ENCODE data around the gene USP19.

Gene USP19, protein sequence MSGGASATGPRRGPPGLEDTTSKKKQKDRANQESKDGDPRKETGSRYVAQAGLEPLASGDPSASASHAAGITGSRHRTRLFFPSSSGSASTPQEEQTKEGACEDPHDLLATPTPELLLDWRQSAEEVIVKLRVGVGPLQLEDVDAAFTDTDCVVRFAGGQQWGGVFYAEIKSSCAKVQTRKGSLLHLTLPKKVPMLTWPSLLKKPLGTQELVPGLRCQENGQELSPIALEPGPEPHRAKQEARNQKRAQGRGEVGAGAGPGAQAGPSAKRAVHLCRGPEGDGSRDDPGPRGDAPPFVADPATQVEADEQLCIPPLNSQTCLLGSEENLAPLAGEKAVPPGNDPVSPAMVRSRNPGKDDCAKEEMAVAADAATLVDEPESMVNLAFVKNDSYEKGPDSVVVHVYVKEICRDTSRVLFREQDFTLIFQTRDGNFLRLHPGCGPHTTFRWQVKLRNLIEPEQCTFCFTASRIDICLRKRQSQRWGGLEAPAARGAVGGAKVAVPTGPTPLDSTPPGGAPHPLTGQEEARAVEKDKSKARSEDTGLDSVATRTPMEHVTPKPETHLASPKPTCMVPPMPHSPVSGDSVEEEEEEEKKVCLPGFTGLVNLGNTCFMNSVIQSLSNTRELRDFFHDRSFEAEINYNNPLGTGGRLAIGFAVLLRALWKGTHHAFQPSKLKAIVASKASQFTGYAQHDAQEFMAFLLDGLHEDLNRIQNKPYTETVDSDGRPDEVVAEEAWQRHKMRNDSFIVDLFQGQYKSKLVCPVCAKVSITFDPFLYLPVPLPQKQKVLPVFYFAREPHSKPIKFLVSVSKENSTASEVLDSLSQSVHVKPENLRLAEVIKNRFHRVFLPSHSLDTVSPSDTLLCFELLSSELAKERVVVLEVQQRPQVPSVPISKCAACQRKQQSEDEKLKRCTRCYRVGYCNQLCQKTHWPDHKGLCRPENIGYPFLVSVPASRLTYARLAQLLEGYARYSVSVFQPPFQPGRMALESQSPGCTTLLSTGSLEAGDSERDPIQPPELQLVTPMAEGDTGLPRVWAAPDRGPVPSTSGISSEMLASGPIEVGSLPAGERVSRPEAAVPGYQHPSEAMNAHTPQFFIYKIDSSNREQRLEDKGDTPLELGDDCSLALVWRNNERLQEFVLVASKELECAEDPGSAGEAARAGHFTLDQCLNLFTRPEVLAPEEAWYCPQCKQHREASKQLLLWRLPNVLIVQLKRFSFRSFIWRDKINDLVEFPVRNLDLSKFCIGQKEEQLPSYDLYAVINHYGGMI (N-terminal part only)

DNA sequence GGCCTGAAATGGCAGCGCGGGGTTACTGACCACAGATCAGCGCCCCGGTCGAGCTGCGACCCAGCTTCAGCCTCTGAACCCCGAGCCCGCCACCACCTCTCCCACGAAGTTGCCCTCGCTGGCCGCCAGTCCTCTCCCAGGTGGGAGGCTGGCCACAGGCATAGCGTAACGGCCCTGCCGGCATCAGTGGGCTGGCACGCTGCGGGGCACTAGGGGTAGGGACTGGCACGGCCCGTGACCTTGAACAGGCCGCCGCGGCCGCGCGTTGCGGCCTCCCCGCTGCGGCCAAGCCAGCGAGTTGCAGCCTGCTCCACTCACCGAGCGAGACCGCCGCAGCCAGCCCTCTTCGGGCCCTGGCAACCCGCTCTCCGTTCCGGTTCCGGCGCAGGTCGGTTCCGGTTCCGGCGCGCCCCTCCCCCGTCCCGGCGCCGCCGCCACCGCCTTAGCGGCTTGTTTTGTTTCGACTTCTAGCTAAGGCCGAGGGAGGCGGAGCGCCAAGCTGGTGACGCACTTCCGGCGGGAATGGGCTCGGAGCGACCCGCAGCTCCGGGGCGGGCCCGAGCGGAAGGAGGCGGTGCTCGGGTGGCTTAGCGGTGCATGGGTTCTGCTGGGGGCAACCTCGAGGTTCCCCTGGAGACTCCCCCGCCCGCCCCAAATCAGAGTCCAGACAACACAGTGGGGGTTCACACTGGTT, at the start of gene USP19:
Gene USP19, minus strand, starts transcription at position 386 of the 694 bp plus-strand sequence. CDS start 1,678 bp downstream, outside the sequence.
- peak; percentile 74 for DNase-seq

- DNase-seq = no peak
Observed at GRCh38 chr3:49166752-49167556, 46.3 kb upstream of the USP19 start.

DNA sequence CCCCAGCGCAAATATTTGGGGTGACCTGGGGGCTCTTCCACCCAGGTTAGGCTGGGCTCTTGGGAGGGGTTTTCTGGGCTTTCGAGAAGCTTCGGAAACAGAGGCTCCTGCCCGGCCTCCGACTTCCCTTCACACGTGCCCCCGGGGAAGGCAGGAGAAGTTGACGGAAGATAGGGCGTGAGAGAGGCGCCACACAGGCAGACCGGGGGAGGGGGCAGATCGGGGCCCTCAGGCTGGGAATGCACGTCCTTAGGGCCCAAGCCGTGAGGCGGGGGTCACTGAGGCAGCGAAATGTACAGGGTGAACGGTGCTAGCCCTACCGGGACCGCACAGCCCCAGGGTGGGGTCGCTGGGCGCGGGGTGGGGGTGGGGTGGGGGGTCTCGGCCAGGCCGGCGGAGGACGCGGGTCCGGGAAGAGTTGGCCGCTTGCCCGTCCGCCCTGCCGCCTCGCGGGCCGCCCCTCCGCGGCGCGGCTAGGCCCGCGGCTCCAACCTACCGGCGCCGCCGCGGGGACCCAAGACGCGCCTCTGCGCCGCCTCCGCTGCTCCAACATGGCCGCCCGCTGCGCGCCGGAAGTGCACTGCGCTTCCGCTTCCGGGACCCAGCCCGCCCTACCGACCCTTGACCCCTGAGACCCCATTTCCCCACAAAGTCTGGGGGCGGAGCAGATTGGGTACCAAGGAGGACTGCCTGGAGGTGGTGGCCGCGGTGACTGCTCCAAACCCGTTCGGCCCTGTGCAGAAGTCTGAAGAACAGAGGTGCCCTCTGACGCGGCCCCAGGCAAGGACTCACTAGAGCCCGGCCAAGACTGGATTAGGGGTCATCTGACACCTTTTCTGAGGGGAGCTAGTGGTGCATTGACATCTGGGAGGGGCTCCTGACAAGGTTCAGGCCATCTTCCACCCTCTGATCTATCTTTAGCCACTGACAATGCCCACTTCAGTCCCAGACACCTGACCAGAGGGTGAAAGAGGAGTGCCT, 45.4 kb upstream of the USP19 start, which contains the start of gene CCDC71:
Gene CCDC71, minus strand, starts transcription at position 561 of the 981 bp plus-strand sequence. CDS start 2,123 bp downstream, outside the sequence.
- peak; percentile 32 for DNase-seq

DNA sequence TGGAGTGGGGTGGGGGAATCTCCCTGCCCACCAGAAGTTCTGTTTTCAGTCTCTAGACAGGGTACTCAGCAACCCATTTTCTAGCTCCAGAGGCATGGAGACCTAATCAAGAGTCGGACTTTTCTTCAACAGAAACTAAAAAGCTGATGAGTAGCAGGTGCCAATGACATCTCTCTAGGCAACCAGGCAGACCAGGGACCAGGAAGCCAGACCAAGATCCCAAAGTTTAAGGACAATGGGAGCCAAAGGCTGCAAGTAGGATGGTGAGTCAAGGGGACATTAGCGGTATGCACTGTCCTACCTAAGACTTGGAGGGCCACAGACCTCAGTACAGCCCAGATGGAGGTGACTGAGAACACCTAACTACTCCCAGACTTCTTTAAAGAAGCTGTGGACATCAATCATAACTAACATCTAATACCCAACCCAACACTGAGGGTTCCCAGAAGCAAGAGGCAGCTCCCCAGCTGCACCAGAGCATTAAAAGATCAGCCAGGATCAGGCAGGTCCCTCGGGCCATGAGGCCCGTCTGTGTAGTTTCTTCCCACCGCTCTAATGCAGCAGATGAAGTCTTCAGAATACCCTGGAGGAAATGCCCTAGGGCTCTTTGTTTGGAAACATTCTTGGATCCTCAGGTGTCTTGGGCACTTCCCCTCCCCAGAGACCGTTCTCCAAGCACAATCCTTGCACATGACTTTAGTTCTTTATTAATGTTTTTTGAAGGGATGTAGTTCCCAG, 44.5 kb upstream of the USP19 start:
- DNase-seq = no peak

- DNase-seq = no peak
Observed at GRCh38 chr3:49163609-49164008, 43.0 kb upstream of the USP19 start.

- no peak for DNase-seq
Observed at GRCh38 chr3:49162751-49163419, 42.3 kb upstream of the USP19 start.

DNA sequence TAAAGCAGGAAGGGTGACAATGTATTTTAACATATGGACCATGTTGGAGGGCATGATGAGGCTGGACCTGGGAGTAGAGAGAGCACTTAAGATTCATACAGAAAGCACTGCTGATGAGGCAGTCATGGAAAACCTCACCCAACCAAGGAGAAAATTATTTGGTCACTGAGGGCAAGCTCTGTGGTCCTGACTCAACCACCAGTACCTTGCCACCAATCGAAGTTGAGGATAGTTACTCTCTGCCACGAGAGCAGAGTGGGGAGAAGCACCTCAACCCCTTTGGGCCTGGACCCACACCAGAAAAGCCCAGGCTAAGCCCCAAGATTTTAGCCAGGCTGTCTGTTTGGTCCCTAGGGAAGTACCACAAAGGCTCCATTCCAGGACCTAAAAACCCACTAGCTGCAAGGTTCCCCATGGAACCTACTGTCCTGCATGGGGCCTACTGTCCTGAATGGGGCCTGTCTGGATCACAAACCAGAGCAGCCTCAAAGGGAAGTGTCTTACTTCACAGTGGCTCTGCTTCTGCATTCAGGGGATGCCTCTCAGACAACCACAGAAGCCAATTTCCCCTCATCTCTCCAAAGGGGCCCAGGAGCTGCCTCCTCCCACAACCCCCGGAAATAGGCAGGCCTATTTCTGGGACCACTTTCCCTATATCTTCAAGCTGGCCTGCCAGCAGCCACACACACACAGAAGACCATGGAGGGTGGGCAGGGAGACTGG, 41.3 kb upstream of the USP19 start:
- no peak for DNase-seq

DNA sequence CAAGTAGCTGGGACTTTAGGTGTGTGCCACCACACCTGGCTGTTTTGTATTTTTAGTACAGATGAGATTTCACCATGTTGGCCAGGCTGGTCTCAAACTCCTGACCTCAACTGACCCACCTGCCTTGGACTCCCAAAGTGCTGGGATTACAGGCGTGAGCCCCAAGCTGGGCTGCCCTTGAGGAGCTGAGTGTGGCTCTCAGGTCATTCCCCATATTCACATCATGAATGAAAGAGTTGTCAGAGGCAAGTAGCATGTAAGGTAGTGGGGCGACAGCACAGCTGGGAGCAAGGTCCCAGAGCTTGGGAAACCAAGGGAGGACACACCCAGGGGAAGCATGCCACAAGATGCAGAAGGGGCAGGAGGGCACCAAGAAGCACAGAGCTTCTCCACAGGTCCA, 40.6 kb upstream of the USP19 start:
- no peak for DNase-seq

DNA sequence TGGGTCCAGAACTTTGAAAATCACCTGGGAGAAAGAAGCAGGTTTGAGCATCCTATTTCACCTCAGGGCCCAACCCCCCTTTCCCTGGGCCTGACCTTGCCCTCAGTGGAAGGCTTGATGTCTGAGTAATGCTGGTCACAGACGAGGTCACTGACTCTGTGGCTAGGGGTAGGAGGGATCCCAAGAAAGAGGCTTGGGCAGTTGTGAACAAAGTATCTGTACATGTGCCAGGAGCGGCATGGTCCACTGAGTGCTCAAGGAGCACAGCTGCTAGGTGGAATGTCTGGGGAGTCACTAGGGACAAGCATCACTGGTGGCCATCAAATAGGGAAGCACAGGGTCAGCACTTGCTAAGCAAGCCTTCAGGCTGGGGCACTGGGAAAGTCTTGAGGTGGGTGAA, 38.2 kb upstream of the USP19 start:
- DNase-seq = no peak

DNA sequence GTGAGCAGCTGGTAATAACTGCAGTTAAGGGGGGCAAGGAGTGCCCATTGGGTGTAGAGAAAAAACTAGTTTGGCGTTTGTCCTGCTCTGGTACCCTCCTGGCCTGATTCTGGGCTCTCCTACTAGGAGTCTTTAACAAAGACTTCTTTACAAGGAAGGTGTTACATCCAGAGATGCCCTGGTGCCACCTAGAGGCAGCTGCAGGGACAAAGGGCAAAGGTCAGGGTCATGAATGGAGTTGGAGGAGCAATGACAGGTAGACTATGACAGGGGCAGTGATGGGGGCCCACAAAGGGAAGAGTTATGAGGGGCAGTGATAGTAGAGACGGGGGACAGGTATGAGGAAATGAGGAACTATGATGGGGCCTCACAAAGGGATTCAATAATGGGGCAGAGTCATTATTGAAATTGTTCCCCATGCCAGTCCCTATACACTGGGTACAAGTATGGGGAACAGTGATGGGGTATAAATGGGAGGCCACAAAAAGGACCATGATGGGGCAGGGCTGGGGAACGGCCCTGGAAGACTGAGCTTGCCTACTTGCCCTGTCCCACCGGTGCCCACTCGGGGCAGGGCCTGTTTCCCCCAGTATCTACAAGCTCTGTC, 37.6 kb upstream of the USP19 start:
- no peak for DNase-seq

DNA sequence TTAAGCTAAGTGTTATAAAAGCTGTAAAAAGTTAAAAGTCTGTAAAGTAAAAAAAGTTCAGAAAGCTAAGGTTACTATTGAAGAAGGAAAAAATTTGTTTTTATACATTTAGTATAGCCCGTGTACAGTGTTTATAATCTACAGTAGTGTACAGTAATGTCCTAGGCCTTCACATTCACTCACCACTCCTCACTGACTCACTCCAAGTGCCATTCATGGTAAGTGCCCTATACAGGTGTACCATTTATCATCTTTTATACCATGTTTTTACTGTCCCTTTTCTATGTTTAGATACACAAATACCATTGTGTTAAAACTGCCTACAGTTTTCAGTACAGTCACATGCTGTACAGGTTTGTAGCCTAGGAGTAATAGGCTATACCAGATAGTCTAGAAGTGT, 36.7 kb upstream of the USP19 start:
- DNase-seq = no peak

- DNase-seq = no peak
Observed at GRCh38 chr3:49153349-49153912, 32.8 kb upstream of the USP19 start.

DNA sequence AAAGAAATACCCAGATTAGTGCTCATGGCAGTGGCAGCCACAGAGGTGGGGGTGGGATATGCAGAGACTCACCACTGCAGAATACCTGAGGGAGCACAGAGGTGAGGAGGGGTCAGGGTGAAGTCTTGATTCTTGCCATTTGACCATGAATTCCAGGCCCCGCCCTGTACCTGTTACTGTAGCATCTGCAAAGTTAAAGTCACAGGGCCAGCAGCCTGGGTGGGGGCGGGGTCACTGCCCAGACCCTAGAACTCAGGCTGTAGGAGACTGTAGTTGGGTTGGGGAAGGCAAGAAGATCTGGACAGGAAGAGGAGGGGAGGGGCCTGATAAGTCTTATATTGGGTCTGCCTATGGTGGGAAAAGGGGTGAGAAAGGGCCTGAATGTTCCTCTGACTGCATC, 31.0 kb upstream of the USP19 start:
- no peak for DNase-seq

DNA sequence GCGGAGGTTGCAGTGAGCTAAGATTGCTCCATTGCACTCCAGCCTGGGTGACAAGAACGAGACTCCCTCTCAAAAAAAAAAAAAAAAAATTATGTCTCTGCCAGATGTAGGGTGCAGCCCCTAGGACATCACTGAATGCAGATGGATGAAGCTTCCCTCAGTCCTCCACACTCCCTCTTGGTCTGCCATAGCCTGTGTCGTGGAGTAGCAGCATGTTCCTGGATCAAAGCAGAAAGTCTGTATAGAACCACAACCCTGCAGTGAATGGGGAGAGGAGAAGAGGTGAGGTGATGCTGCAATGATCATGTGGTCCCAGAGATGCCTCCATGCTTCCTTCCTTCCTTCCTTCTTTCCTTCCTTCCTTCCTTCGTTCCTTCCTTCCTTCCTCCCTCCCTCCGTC, 27.5 kb upstream of the USP19 start:
- no peak for DNase-seq

- no peak for DNase-seq
Observed at GRCh38 chr3:49140080-49140479, 19.5 kb upstream of the USP19 start.

- no peak for DNase-seq
Observed at GRCh38 chr3:49135499-49135898, 14.9 kb upstream of the USP19 start.
